Loucy (cell line): ENCODE data around the gene ZNF438.

Experiments used
- CTCF ChIP-seq: fragments of 200-600 bp; sonication (generic); conservative IDR thresholded peaks from 2 replicates; pipeline ENCODE4 v1.5.1; 2014; ENCODE audit warnings: mild to moderate bottlenecking, antibody characterized with exemption, low read length
- EZH2phosphoT487 ChIP-seq: fragments of 200-600 bp; IDR thresholded peaks from 2 replicates; pipeline ENCODE4 v1.6.1; 2018; ENCODE audit warnings: antibody characterized with exemption, mild to moderate bottlenecking, moderate library complexity, borderline replicate concordance

GRCh38 chr10:31061941-31062340 is 30.3 kb upstream of the ZNF438 start:
- TF ChIP-seq CTCF (no peak), EZH2phosphoT487 (no peak)
